HG02840 (cell line): Measurements from ENCODE around the gene ITGB5.

Experiments
- ATAC-seq: cut with Tn5 transposase; IDR thresholded peaks from one replicate; pipeline ENCODE4 v1.9.1; 2021; ENCODE audit warnings: mild to moderate bottlenecking, moderate library complexity, moderate number of reproducible peaks; ENCODE audit not compliant: unreplicated experiment, low FRiP score

The ITGB5 gene

GRCh38 chr3:124873226-124873625, 13.9 kb downstream of the ITGB5 start:
- no peak for ATAC-seq

GRCh38 chr3:124867511-124867910, 19.7 kb downstream of the ITGB5 start:
- no peak for ATAC-seq

- no peak for ATAC-seq
These were observed 25.2 kb downstream of the ITGB5 start for GRCh38 chr3:124862006-124862405.

GRCh38 chr3:124861041-124861440, 26.1 kb downstream of the ITGB5 start:
- ATAC-seq, result no peak

- ATAC-seq, result no peak
These were observed 26.6 kb downstream of the ITGB5 start for GRCh38 chr3:124860599-124860998.

GRCh38 chr3:124859025-124859424, 28.1 kb downstream of the ITGB5 start:
- ATAC-seq, result no peak

- ATAC-seq, result no peak
These were observed 28.9 kb downstream of the ITGB5 start for GRCh38 chr3:124858275-124858674.

- no peak for ATAC-seq
These were observed 30.5 kb downstream of the ITGB5 start for GRCh38 chr3:124856677-124857076.

GRCh38 chr3:124854009-124854408, 33.2 kb downstream of the ITGB5 start:
- ATAC-seq, result no peak

GRCh38 chr3:124853446-124853845, 33.7 kb downstream of the ITGB5 start:
- ATAC-seq, result no peak

- ATAC-seq, result no peak
These were observed 35.3 kb downstream of the ITGB5 start for GRCh38 chr3:124851905-124852304.

GRCh38 chr3:124851136-124851535, 36.0 kb downstream of the ITGB5 start:
- no peak for ATAC-seq

GRCh38 chr3:124850633-124851032, 36.5 kb downstream of the ITGB5 start:
- ATAC-seq, result no peak

GRCh38 chr3:124850212-124850611, 37.0 kb downstream of the ITGB5 start:
- no peak for ATAC-seq

- no peak for ATAC-seq
These were observed 38.9 kb downstream of the ITGB5 start for GRCh38 chr3:124848300-124848699.

GRCh38 chr3:124847863-124848262, 39.3 kb downstream of the ITGB5 start:
- no peak for ATAC-seq

- no peak for ATAC-seq
These were observed 40.1 kb downstream of the ITGB5 start for GRCh38 chr3:124847051-124847450.

GRCh38 chr3:124846189-124846588, 41.0 kb downstream of the ITGB5 start:
- no peak for ATAC-seq

- ATAC-seq, result no peak
These were observed 41.8 kb downstream of the ITGB5 start for GRCh38 chr3:124845406-124845805.

GRCh38 chr3:124843506-124844177, 43.5 kb downstream of the ITGB5 start:
- no peak for ATAC-seq

- ATAC-seq, result no peak
These were observed 44.1 kb downstream of the ITGB5 start for GRCh38 chr3:124843047-124843446.

- no peak for ATAC-seq
These were observed 45.6 kb downstream of the ITGB5 start for GRCh38 chr3:124841517-124841916.

- ATAC-seq, result no peak
These were observed 46.8 kb downstream of the ITGB5 start for GRCh38 chr3:124840331-124840730.
